ENCODE results near the gene SLC8A1.

The SLC8A1 gene

GRCh38 chr2:40178971-40179370 lies 272.9 kb downstream of the SLC8A1 start:
- no peak for DNase-seq

DNA sequence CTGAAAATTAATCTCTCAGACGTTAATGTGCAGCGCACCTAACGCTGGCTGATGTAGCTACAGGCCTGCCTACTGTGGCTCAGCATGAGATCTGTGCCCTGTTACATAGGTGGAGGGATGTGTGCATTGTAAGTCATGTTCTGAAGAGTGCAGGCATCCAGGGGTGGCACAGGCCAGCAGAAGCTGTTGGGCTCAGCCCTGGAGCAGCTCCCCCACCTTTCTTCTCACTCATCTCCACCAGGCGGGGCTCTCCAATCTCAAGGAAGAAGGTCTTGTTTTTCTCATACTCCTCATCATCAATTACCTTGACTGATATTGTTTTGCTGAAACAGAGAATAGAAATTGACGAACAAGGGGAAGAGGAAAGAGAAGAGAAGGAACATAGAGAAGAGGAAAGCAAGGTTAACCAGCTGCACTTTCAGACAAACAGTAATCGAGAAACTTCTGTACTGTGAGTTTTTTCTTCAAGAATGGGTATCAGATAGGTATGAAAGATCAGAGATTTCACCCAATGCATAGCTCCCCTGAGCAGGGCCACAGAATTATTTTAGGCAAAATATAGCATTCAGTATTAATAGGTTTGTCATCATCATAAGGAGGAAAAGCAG lies 273.6 kb downstream of the SLC8A1 start:
- DNase-seq = no peak

GRCh38 chr2:40177366-40177765 lies 274.5 kb downstream of the SLC8A1 start:
- DNase-seq = no peak

- DNase-seq = no peak
These were observed 278.6 kb downstream of the SLC8A1 start for GRCh38 chr2:40173276-40173675.

- no peak for DNase-seq
These were observed 282.0 kb downstream of the SLC8A1 start for GRCh38 chr2:40169856-40170255.

- no peak for DNase-seq
These were observed 282.5 kb downstream of the SLC8A1 start for GRCh38 chr2:40169430-40169829.

- no peak for DNase-seq
These were observed 283.3 kb downstream of the SLC8A1 start for GRCh38 chr2:40168546-40168945.

DNA sequence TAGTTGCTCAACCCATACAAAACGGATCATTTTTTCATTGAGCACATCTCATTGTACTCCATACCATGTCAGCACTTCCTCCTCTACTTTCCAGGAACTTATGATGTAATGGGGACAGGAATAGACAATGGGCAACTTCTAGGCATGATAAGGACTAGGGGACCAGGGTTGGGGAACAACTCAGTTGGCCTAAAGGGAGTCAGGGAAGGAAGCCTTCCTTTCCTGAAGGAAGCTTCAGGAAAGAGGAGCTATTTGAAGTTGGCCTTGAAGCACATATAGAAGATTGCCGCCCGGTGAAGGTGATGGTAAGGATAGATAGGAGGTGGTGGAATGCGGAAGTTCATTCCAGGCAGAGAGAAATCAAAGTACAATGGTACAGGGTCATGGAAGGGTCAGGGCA lies 283.9 kb downstream of the SLC8A1 start:
- DNase-seq = no peak

DNA sequence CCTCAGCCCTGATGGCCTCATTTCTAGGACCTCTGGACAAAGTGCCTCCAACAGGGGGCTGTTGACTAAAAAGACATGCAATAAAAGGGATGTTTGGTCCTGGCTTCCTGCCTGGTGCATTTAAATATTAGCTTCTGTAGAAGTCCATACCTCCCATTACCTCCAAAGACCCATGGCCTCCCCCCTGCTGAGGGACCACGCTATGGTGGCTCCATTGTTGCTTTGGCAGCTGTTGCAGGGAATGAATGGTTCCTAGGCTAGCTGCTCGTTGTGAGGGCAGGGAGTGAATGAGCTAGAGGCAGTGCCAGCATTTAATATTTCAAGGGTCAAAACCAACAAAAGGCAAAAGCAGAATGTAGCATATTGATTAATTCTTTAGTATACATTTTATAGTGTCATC lies 285.9 kb downstream of the SLC8A1 start:
- DNase-seq = no peak

DNA sequence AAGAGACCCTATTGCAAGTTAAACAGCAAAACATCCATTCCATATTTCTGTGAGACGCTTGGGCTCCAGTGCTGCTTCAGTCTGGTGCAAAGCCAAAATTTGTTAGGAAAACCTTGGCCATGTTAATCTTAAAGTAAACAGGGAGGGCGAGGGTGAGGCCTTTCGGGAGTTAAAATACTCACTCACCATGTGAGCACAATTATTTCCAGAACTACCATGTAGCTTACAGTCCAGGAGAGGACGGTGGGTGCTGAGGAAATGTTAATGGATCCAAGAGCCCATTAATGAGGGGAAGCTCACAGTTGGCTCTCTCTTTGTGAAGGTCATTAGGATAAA lies 286.4 kb downstream of the SLC8A1 start:
- DNase-seq = no peak

GRCh38 chr2:40164736-40165508 lies 287.0 kb downstream of the SLC8A1 start:
- no peak for DNase-seq

DNA sequence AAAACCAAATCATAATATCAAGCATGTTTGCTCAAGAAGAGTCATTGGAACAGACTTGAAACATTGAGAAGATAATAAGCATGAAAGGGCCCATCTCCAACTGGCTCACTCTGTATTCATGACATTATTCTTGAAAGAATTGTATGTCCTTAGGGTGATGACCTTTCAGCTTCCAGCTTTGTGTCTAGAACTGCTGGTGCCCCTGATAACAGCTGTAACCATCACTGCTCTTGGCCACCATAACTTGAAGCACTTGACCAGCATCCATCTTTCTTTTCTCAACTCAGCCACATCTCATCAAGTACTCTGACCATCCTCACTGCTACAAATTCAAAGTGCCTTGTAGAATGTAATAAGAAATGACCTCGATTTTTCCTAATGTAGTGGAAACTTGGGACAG lies 289.9 kb downstream of the SLC8A1 start:
- DNase-seq = no peak

DNA sequence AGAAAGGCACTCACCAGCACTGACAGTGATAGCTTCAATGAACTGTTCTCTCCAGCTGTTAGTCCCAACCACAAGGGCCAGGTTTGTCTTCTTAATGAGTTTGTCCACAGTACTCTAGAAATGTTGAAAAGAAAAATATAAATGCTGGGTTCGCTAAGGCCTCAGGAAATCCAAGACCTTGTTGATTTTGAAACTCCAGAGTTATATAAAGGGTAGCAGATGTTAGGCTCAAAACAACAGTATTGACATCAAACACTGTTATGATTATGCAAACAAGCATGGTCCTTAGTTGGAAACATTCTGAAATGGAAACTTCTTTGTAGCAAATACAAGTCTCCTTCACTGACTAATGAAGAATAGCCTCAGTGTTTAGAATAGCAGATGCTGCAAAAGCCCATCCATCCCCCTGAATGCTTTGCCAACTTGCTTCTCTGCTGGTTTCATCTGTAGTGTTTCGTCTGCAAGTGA lies 291.1 kb downstream of the SLC8A1 start:
- peak; percentile 50 for DNase-seq

DNA sequence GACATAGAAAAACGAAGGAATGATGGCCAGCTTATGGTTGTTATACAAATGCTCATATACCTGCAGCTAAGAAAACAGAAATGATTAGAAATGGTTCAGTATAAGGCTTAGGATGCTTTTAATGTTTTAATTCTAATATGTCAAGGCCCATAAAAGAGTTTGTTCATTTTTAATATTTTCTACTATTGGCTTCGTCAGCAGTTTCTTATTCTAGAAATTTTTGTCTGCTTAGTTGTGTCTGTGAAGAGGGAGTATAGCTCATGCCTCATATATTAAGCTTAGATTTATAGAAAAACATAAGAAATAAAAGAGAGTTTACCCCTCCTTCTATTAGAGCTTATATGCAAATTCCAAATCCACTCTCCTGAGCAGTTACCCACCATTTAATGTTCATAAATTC lies 292.6 kb downstream of the SLC8A1 start:
- no peak for DNase-seq

DNA sequence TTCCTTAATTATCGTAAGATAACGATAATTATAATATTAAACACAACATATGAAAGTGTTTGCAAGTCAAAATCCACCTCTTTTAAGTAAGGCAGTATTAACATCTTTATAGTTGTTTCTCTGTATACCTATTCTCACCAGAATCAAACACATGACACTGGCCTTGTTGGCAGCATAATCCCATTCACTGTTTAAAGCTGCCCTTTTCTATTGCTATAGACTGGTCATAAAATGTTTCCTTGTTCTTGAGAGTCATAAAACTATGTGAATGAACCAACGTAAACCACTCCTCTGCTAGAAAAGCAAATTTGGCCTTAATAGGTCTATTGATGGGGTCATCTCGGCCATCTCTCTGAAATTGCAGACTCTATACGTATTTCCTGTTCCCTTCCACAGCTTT lies 293.1 kb downstream of the SLC8A1 start:
- no peak for DNase-seq

GRCh38 chr2:40155728-40156127 lies 296.2 kb downstream of the SLC8A1 start:
- DNase-seq = no peak

DNA sequence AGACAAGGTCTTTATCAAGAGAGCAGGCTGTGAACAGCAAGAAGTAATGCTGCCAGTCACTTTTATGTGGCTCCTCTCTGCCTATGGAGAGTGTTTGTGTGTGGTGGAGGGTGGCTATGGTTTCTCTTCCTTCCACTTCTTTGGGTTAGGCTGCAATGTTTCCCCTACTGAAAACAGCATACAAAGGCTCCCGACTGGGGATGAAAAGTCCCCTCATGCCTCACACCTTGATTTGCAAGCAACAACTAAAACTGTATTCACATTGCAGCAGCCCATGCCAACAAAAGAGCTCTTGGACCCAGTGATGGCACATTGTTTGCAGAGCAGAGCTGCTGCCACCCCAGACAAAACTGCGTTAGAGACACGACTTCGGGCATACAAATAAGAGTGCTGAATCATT lies 301.6 kb downstream of the SLC8A1 start:
- DNase-seq = no peak

GRCh38 chr2:40148334-40148733 lies 303.6 kb downstream of the SLC8A1 start:
- DNase-seq = no peak

- DNase-seq = no peak
These were observed 304.5 kb downstream of the SLC8A1 start for GRCh38 chr2:40147360-40147759.

GRCh38 chr2:40144022-40144421 lies 307.9 kb downstream of the SLC8A1 start:
- no peak for DNase-seq

DNA sequence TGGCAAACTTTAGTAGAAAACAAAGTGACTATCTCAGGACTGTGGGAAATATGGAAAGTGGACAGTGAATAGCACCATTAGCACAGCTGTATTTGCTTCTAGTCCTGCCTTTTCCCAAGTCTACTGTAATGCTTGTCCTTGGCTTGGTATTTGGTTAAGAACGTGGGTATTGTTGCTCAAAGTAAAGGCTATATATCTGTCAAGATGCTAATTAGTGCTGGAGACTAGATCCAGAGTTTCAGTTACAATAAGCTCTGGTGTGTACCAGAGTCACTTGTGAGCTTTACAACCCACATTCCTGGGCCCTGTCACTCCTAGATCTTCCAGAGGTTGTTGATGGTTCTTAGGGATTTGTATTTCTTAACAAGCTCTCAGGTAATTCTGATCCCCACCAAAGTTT lies 313.6 kb downstream of the SLC8A1 start:
- DNase-seq = no peak

DNA sequence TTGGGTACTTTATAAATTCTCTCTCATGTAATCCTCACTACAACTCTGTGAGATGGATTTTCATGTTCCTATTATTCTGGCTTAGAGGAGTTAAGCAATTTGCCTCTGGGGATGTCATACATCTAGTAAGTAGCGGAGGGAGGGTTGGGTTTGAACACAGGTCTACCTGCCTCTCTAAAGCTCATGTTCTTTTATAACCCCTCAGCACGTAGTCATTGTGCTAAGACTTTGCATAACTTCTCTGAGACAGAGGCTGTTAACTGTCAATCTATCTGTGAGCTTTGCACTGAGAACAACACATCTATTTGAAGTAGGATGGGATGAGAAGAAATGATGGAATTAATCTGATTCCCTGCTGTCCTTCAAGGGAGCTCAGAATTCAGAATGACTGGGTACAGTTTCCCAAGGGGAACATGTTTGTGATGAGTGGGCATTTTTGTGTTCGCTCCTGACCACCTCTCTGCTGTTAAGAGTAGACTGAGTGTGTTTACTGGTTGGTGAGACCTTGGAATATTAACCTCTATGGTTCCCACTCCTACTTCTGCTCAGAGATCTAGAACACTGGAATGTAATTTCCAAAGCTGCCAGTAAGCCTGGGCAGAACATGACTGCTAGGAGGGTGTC lies 320.7 kb downstream of the SLC8A1 start:
- no peak for DNase-seq

GRCh38 chr2:40130251-40130994 lies 321.5 kb downstream of the SLC8A1 start:
- DNase-seq = no peak

GRCh38 chr2:40129725-40130124 lies 322.2 kb downstream of the SLC8A1 start:
- no peak for DNase-seq
